CD4-positive, alpha-beta T cell treated with Interleukin-4 for 1 hour (primary cell): ENCODE data around the gene GPATCH11.

Source experiments
- DNase-seq, 2 donors: peaks; one replicate each; pipeline ENCODE4 v3.0.0-alpha.2; 2020 to 2022

The GPATCH11 gene

DNA sequence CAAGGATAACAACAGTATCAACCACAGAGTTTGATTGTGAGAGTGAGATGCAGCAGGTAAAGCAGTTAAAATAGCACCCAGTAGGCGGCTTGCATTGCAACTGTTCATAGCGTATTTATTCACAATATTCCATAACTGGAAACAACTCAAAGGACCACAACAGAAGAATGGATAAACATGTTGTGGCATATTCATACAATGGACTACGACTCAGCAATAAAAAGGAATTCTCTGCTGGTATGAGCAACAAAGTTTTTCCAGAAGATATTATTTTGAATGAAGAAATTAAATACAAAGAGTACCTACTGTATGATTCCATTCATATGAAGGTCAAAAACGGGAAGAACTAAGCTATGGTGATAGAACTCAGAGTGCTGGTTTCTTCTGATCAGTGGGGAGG is 25.2 kb downstream of the GPATCH11 start:
- no peak for DNase-seq

- no peak for DNase-seq
Observed at GRCh38 chr2:37110306-37111212, 26.2 kb downstream of the GPATCH11 start.

- no peak for DNase-seq
Observed at GRCh38 chr2:37111958-37112357, 27.6 kb downstream of the GPATCH11 start.

DNA sequence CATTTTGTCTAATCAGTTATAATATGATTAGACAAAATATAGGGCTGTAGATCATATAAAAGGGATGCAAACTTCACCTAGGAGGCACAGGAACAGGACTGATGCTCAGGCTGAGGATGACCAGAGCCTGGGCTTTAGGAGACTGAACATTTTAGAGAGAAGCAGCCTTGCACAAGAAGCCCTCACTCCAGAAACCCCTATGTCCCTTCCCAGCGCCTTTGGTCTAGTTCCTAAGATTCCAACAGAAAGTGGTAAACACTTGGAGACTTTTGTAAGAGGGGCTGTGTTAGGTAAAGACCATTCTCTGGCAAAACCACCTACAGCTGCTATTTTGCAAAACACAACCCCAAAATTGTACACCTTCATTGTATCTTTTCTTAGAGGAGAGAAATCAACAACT is 33.2 kb downstream of the GPATCH11 start:
- no peak for DNase-seq

DNA sequence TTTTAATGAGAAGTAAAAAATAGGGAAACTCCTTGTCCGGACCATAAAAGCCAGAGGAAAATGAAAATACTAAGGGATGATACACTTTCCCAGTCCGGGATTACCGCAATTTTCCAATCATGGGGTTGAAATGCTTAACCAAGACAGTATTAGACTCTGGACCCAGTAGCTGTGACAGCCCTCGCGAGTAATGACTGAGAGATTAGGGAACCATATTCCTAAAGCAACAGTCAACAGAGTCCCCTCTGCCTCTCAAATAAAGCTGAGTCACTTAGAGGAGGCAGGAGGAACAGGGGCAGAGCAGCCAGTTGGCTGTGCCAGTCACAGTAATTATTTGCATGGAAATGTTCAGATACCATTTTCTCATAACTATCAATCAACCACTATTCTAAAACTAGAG is 34.8 kb downstream of the GPATCH11 start:
- DNase-seq, result no peak

- no peak for DNase-seq
Observed at GRCh38 chr2:37125416-37125815, 41.1 kb downstream of the GPATCH11 start.

DNA sequence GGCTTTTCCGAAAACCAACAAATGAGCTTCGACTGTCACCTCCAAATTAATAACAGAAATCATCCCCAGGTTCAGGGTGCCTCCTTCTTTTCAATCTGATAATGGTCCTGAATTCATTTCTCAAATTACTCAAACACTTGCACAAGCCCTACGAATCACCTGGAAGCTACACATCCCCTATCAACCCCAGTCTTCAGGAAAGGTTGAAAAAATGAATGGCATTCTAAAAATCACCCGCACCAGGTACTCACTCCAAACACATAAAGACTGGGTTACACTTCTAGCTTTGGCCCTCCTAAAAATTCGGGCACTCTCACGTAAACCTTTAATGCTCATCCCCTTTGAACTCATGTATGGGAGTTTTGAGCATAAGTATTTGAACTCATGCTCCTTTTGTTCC is 48.6 kb downstream of the GPATCH11 start:
- DNase-seq, result no peak

DNA sequence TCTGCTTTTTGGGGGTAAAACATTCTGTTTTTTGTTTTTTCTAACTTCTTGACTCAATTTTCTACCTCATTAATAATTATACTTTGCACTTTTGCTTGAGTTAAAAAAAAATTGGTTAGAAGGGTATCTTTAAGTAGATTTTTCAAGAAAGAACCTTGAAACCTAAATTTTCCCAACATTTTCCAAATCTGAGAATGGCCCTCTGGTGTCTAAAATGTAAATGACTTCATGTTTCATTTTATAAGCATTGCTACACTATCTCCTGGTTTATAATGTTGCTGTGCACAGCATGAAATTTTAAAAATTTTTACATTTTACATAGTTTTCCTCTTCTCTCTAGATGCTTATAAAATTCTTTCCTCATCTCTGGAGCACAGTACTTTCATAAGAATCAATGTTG is 58.2 kb downstream of the GPATCH11 start:
- no peak for DNase-seq

DNA sequence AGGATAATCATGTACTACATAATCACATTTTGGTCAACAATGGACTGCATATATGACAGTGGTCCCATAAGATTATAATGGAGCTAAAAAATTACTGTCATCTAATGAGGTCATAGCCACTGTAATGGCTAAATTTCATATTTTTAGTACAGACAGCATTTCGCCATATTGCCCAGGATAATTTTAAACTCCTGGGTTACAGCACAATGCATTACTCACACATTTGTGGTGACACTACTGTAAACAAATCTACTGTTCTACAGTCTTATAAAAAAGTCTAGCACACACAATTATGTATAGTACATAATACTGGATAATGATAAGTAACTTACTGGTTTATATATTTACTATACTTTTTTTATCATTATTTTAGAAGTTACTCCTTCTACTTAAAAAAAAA is 59.7 kb downstream of the GPATCH11 start:
- DNase-seq, result no peak

DNA sequence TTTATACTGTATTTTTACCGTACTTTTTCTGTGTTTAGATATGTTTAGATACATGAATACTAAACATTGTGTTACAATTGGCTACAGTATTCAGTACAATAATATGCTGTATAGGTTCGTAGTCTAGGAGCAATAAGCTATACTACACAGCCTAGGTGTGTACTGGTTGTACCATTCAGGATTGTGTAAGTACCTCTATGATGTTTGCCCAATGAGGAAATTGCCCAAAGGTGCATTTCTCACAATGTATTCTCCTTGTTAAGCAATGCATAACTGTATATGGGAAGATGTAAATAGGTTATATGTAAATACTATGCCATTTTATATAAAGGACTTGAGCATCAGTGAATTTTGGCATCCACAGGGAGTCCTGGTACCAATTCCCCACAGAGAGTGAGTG is 61.7 kb downstream of the GPATCH11 start:
- DNase-seq, result no peak

DNA sequence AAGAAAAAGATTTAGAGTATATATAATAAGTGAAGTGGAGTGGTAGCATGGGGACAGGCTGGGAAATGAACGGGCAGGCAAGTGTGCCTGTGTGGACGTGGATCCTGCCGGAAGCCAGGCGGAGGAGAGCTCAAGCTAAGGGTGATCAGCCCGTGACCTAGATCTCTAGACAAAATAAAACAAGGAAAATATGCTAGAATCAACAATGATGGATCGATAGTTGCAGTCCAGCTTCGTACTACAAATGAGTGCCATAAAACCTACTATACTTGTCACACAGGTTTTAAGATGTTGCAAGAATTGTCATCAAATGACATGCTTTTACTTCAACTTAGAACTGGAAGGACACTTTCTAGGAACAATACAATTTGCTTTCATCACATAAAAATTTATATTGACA is 64.0 kb downstream of the GPATCH11 start:
- no peak for DNase-seq
